H9 (cell line): ENCODE measurements around the gene TEAD1. TPM values are rescaled to one million over a fixed set of nuclear protein-coding genes. Genes with fewer than 3 reads are reported as not detected.

Experiments used
- DNase-seq: peaks from one replicate; pipeline ENCODE4 v3.0.0-alpha.2; 2017
- H2AFZ ChIP-seq: one replicate; pipeline ENCODE4 v1.6.1; 2013; ENCODE audit warnings: mild to moderate bottlenecking, low read length, control low read depth, moderate library complexity
- H2AK5ac ChIP-seq: 2 replicates; pipeline ENCODE4 v1.6.1; 2013; ENCODE audit warnings: low read length, control low read depth, mixed read lengths; ENCODE audit not compliant: insufficient read length
- H2BK120ac ChIP-seq: one replicate; pipeline ENCODE4 v1.6.1; 2013; ENCODE audit warnings: low read depth, mild to moderate bottlenecking, low read length, control low read depth, inconsistent platforms; ENCODE audit not compliant: poor library complexity, severe bottlenecking
- H2BK12ac ChIP-seq: 2 replicates; pipeline ENCODE4 v1.6.1; 2013; ENCODE audit warnings: low read length, control low read depth, mixed read lengths, low read depth; ENCODE audit not compliant: insufficient read length
- H2BK15ac ChIP-seq: 2 replicates; pipeline ENCODE4 v1.6.1; 2013; ENCODE audit warnings: low read depth, low read length, control low read depth
- H2BK20ac ChIP-seq: one replicate; pipeline ENCODE4 v1.6.1; 2013; ENCODE audit warnings: low read depth, mild to moderate bottlenecking, low read length, control low read depth, inconsistent platforms; ENCODE audit not compliant: poor library complexity, severe bottlenecking
- H2BK5ac ChIP-seq: 2 replicates; pipeline ENCODE4 v1.6.1; 2013; ENCODE audit warnings: low read length, control low read depth, mixed read lengths; ENCODE audit not compliant: insufficient read length
- H3K14ac ChIP-seq: 2 replicates; pipeline ENCODE4 v1.6.1; 2013; ENCODE audit warnings: low read length, control low read depth; ENCODE audit not compliant: insufficient read depth
- H3K18ac ChIP-seq: 2 replicates; pipeline ENCODE4 v1.6.1; 2013; ENCODE audit warnings: low read depth, mild to moderate bottlenecking, mixed read lengths, low read length, control low read depth; ENCODE audit not compliant: insufficient read length
- H3K23ac ChIP-seq: 2 replicates; pipeline ENCODE4 v1.6.1; 2013; ENCODE audit warnings: low read length, control low read depth, mixed read lengths, low read depth; ENCODE audit not compliant: insufficient read length
- H3K23me2 ChIP-seq: 2 replicates; pipeline ENCODE4 v1.6.1; 2013; ENCODE audit warnings: low read depth, mild to moderate bottlenecking, mixed read lengths, low read length, control low read depth; ENCODE audit not compliant: insufficient read length, poor library complexity, severe bottlenecking
- H3K27ac ChIP-seq: 2 replicates; pipeline ENCODE4 v1.5.1; 2013; ENCODE audit warnings: low read length, control low read depth, mixed read lengths, low read depth; ENCODE audit not compliant: insufficient read length
- H3K27me3 ChIP-seq: 2 replicates; pipeline ENCODE4 v1.6.1; 2013; ENCODE audit warnings: low read length, control low read depth, inconsistent platforms; ENCODE audit not compliant: insufficient read depth
- H3K4ac ChIP-seq: 2 replicates; pipeline ENCODE4 v1.6.1; 2013; ENCODE audit warnings: low read depth, mild to moderate bottlenecking, control low read depth, inconsistent platforms, low read length, moderate library complexity
- H3K4me1 ChIP-seq: 2 replicates; pipeline ENCODE4 v1.6.1; 2013; ENCODE audit warnings: low read length, control low read depth, inconsistent platforms; ENCODE audit not compliant: insufficient read depth
- H3K4me2 ChIP-seq: 2 replicates; pipeline ENCODE4 v1.6.1; 2013; ENCODE audit warnings: low read length, control low read depth, mixed read lengths; ENCODE audit not compliant: insufficient read length, insufficient read depth
- H3K56ac ChIP-seq: 2 replicates; pipeline ENCODE4 v1.6.1; 2013; ENCODE audit warnings: low read depth, mild to moderate bottlenecking, mixed read lengths, low read length, control low read depth; ENCODE audit not compliant: insufficient read length
- H3K79me1 ChIP-seq: 2 replicates; pipeline ENCODE4 v1.6.1; 2013; ENCODE audit warnings: low read depth, mild to moderate bottlenecking, moderate library complexity, low read length, control low read depth, inconsistent platforms; ENCODE audit not compliant: insufficient read depth, poor library complexity, severe bottlenecking
- H3K79me2 ChIP-seq: 2 replicates; pipeline ENCODE4 v1.6.1; 2013; ENCODE audit warnings: low read length, control low read depth, inconsistent platforms; ENCODE audit not compliant: insufficient read depth
- H3K9ac ChIP-seq: 2 replicates; pipeline ENCODE4 v1.6.1; 2013; ENCODE audit warnings: low read length, control low read depth, mixed read lengths; ENCODE audit not compliant: insufficient read length; ENCODE audit errors: extremely low read depth
- H3K9me3 ChIP-seq: one replicate; pipeline ENCODE4 v1.6.1; 2013; ENCODE audit warnings: low read depth, low read length, inconsistent platforms; ENCODE audit not compliant: control insufficient read depth
- H3T11ph ChIP-seq: one replicate; pipeline ENCODE4 v1.6.1; 2013; ENCODE audit warnings: mild to moderate bottlenecking, low read length, control low read depth, inconsistent platforms
- H4K20me1 ChIP-seq: one replicate; pipeline ENCODE4 v1.6.1; 2013; ENCODE audit not compliant: control insufficient read depth, insufficient read length, insufficient read depth
- H4K5ac ChIP-seq: 2 replicates; pipeline ENCODE4 v1.6.1; 2013; ENCODE audit warnings: low read depth, mild to moderate bottlenecking, mixed read lengths, low read length, control low read depth; ENCODE audit not compliant: insufficient read length
- H4K8ac ChIP-seq: replicated peaks from 2 replicates; pipeline ENCODE4 v1.6.1; 2013; ENCODE audit warnings: low read length, control low read depth, mixed read lengths, low read depth; ENCODE audit not compliant: insufficient read length
- H4K91ac ChIP-seq: 2 replicates; pipeline ENCODE4 v1.6.1; 2013; ENCODE audit warnings: low read depth, mild to moderate bottlenecking, moderate library complexity, mixed read lengths, low read length, control low read depth; ENCODE audit not compliant: insufficient read length
- H3K27ac Mint-ChIP-seq, 3 experiments: 2 replicates in 2 of 3; 3 replicates in 1 of 3; pipeline ENCODE4 v1.8.0; 2020 to 2021; ENCODE audit warnings: mixed read lengths in 3 of 3, mild to moderate bottlenecking in 1 of 3, moderate library complexity in 1 of 3
- H3K27me3 Mint-ChIP-seq: 2 replicates; pipeline ENCODE4 v1.8.0; 2021; ENCODE audit warnings: low read depth, mild to moderate bottlenecking, moderate library complexity, mixed read lengths
- H3K36me3 Mint-ChIP-seq, 3 experiments: 2 replicates in 2 of 3; 3 replicates in 1 of 3; pipeline ENCODE4 v1.8.0; 2020 to 2021; ENCODE audit warnings: low read depth in 3 of 3, mixed read lengths in 3 of 3; ENCODE audit not compliant: insufficient read depth in 1 of 3
- H3K4me1 Mint-ChIP-seq, 2 experiments: 2 replicates each; pipeline ENCODE4 v1.8.0; 2020; ENCODE audit warnings: mixed read lengths in 2 of 2
- H3K4me3 Mint-ChIP-seq, 2 experiments: 2 replicates in 1 of 2; 3 replicates in 1 of 2; pipeline ENCODE4 v1.8.0; 2020 to 2021; ENCODE audit warnings: mild to moderate bottlenecking in 2 of 2, mixed read lengths in 2 of 2, moderate library complexity in 1 of 2
- H3K9me3 Mint-ChIP-seq, 2 experiments: 2 replicates in 1 of 2; 3 replicates in 1 of 2; pipeline ENCODE4 v1.8.0; 2020; ENCODE audit warnings: mild to moderate bottlenecking in 2 of 2, mixed read lengths in 2 of 2, moderate library complexity in 1 of 2
- WGBS: extraction: QIAGEN DNeasy Blood & Tissue Kit; methylation state at CpG from one replicate; pipeline ENCODE4 v1.1.7; 2013; ENCODE audit warnings: missing lambda C conversion rate, low lambda C conversion rate, mixed read lengths; ENCODE audit not compliant: insufficient read length; ENCODE audit errors: extremely low coverage; 5-methylcytosine and 5-hydroxymethylcytosine counted together
- total RNA-seq: library from RNA; stranded (reverse); gene quantifications from 2 replicates; pipeline ENCODE4 v1.2.1, GENCODE V29; 2021
- TF ChIP-seq, protein P1 (sequence below): fragments of 200-600 bp; sonication (generic); conservative IDR thresholded peaks from 3 replicates; pipeline ENCODE4 v1.8.0; 2021; ENCODE audit warnings: antibody characterized with exemption, mild to moderate bottlenecking

The TEAD1 gene
- total RNA-seq, 1 experiment from 2014 or later, result 75.1 TPM

DNA sequence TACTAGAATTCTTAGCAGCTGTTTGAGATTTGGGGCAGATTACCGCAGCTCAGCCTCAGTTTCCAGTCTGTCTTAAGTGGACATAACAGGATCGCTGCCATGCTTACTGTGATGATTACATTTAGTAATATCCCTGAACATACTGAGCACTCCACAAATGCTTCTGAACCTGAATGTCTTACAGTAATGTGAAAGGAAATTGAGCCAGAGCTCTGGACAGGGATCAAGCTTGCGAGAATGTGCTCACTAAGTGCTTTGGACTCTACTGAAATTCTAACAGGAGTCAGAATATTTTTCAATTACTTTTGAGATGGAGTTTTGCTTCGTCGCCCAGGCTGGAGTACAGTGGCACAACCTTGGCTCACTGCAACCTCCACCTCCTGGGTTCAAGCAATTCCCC, 216.3 kb downstream of the TEAD1 start:
- Histone ChIP-seq H3K9me3 (no peaks in the 10 kb centered on the region), H4K8ac (no peak overlapping the region), H2AFZ (no peak overlapping the region), H4K5ac (no peak overlapping the region), H2BK5ac (no peak overlapping the region), H3T11ph (no peak overlapping the region), H2BK15ac (no peak overlapping the region), H2AK5ac (no peak overlapping the region), H2BK12ac (no peak overlapping the region), H3K27ac (no peak overlapping the region), H3K14ac (no peak overlapping the region), H3K23ac (no peak overlapping the region), H3K9ac (no peak overlapping the region), H3K23me2 (no peaks in the 10 kb centered on the region), H3K4me2 (no peak overlapping the region), H2BK20ac (no peak overlapping the region), H3K18ac (no peak overlapping the region), H3K79me1 (no peaks in the 10 kb centered on the region), H2BK120ac (no peak overlapping the region), H3K27me3 (no peaks in the 10 kb centered on the region), H3K79me2 (no peaks in the 10 kb centered on the region), H4K20me1 (no peaks in the 10 kb centered on the region), H3K56ac (no peak overlapping the region), H4K91ac (no peak overlapping the region), H3K4me1 (0 out of 2 replicates have a peak, but pooled peaks cover 5% of the 10 kb centered on the region), H3K4ac (no peak overlapping the region)
- no peak overlapping the region for H3K27ac Mint-ChIP-seq
- no peak overlapping the region for H3K4me3 Mint-ChIP-seq
- H3K9me3 Mint-ChIP-seq, result no peaks in the 10 kb centered on the region
- DNase-seq, result no peak
- no peaks in the 10 kb centered on the region; the same call in 1 of the 2 replicates for H3K27me3 Mint-ChIP-seq
- TF ChIP-seq, protein P1, sequence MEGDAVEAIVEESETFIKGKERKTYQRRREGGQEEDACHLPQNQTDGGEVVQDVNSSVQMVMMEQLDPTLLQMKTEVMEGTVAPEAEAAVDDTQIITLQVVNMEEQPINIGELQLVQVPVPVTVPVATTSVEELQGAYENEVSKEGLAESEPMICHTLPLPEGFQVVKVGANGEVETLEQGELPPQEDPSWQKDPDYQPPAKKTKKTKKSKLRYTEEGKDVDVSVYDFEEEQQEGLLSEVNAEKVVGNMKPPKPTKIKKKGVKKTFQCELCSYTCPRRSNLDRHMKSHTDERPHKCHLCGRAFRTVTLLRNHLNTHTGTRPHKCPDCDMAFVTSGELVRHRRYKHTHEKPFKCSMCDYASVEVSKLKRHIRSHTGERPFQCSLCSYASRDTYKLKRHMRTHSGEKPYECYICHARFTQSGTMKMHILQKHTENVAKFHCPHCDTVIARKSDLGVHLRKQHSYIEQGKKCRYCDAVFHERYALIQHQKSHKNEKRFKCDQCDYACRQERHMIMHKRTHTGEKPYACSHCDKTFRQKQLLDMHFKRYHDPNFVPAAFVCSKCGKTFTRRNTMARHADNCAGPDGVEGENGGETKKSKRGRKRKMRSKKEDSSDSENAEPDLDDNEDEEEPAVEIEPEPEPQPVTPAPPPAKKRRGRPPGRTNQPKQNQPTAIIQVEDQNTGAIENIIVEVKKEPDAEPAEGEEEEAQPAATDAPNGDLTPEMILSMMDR, result no peak
- WGBS, result no CpG with 5 or more reads among the region's 5 CpGs
- H3K36me3 Mint-ChIP-seq, result peaks cover 27 to 41% (median 28%) of the 10 kb centered on the region in 3 experiments
- H3K4me1 Mint-ChIP-seq, result peaks cover 32 to 35% of the 10 kb centered on the region in 2 experiments
